Psoas muscle (tissue), 8 donors: ENCODE results near the gene TBATA. TPM values are rescaled to one million over a fixed set of nuclear protein-coding genes. Genes with fewer than 3 reads are reported as not detected.

Experiments used
- ATAC-seq, 4 donors: fragments of 200-7000 bp; cut with Tn5 transposase; one replicate each; pipeline ENCODE4 v1.9.1; 2020; ENCODE audit warnings: moderate library complexity in 3 of 4, mild to moderate bottlenecking in 2 of 4
- DNase-seq, 2 donors: peaks; one replicate each; pipeline ENCODE4 v3.0.0-alpha.2; 2020
- H3K27ac ChIP-seq: fragments of 200-600 bp; one replicate; pipeline ENCODE4 v1.8.0; 2022
- H3K27me3 ChIP-seq, 3 donors: fragments of 200-600 bp in 1 of 3; one replicate each; pipeline versions ENCODE4 v1.6.1 to v1.8.0; 2013 to 2022; ENCODE audit warnings: low read length in 2 of 3, mild to moderate bottlenecking in 2 of 3, moderate library complexity in 1 of 3; ENCODE audit not compliant: insufficient read depth in 3 of 3
- H3K36me3 ChIP-seq, 2 donors: fragments of 200-600 bp in 1 of 2; one replicate each; pipeline versions ENCODE4 v1.6.1 to v1.8.0; 2013 to 2022; ENCODE audit warnings: low read depth in 1 of 2, mild to moderate bottlenecking in 1 of 2, moderate library complexity in 1 of 2; ENCODE audit not compliant: insufficient read depth in 1 of 2
- H3K4me1 ChIP-seq: fragments of 200-600 bp; one replicate; pipeline ENCODE4 v1.8.0; 2022
- H3K4me3 ChIP-seq: fragments of 200-600 bp; one replicate; pipeline ENCODE4 v1.8.0; 2022; ENCODE audit warnings: mild to moderate bottlenecking
- H3K9me3 ChIP-seq: fragments of 200-600 bp; one replicate; pipeline ENCODE4 v1.8.0; 2022
- CTCF ChIP-seq: fragments of 200-600 bp; IDR thresholded peaks from one replicate; pipeline ENCODE4 v1.8.0; 2022; ENCODE audit warnings: antibody characterized with exemption
- WGBS, 3 donors: extraction: QIAGEN DNeasy Blood & Tissue Kit; methylation state at CpG; one replicate each; pipeline versions ENCODE4 v1.1.6 to v1.1.7; 2013; 5-methylcytosine and 5-hydroxymethylcytosine counted together
- intact Hi-C, 2 donors: fragments of 100-400 bp; cut with DNase I; formaldehyde crosslinking; loops; one replicate each; pipeline versions ENCODE4 v1.11.0 to v1.14.2; 2022
- polyA plus RNA-seq, 3 donors: library from polyadenylated mRNA; stranded (reverse); fragments of 200-250 nt; gene quantifications; one replicate each; pipeline ENCODE4 v1.2.3, GENCODE V29; 2013
- total RNA-seq, 4 donors: library from RNA; stranded (reverse); fragmentation: NEBNext Ultra II Directional in 2 of 4; extraction: Animal tissue kit (Norgen Biotek cat#: 25700) in 2 of 4; gene quantifications; one replicate each; pipeline versions ENCODE4 v1.2.1 to v1.2.4, GENCODE V29; 2021 to 2023
- donor health status: healthy with polysubstance abuse.
- donor health status: DM: no; HTN: no; CAD: no; lungs with moderate emphysema.
- donor health status: Bipolar disorder and iron deficiency.
- donor health status: healthy.
- donor health status: DM: yes; HTN: yes; CAD: no.
- donor health status: DM: no; HTN: no; CAD: no.
- donor health status: DM: no; HTN: no; CAD: no.
- donor health status: DM: yes; HTN: yes; CAD: no.

TBATA gene
- total and polyA plus RNA-seq, 7 donors = not detected

GRCh38 chr10:70722820-70723424 lies 62.3 kb downstream of the TBATA start:
- Histone ChIP-seq H3K36me3 (no peaks in the 10 kb centered on the region), H3K27ac (no peak overlapping the region), H3K4me1 (no peaks in the 10 kb centered on the region), H3K27me3 (no peaks in the 10 kb centered on the region), H3K9me3 (no peaks in the 10 kb centered on the region), H3K4me3 (no peak overlapping the region)
- DNase-seq (no peak), ATAC-seq (no peak)
- no peak for TF ChIP-seq CTCF
- whole genome bisulfite sequencing, 3 donors = 91 to 95% (median 93%) methylated on average over 4 of the region's 4 CpGs
- intact Hi-C loops = no loop called here

Other genes with a start within 250 kb of the TBATA start
- 1 to 10 TPM; 1.6 to 3.4 (median 1.8) TPM for gene PRF1, start 182.6 kb downstream of the TBATA start, total RNA-seq
- under 1 TPM; 0.33 to 0.72 (median 0.43) TPM for gene PRF1, start 182.6 kb downstream of the TBATA start, polyA plus RNA-seq
- gene ADAMTS14, start 112.9 kb downstream of the TBATA start, total RNA-seq = under 1 TPM in 2 of 4 donors, not detected in 2; 0.05 to 0.06 TPM
- under 1 TPM in 2 of 3 donors, not detected in 1; 0.03 to 0.18 TPM for gene ADAMTS14, start 112.9 kb downstream of the TBATA start, polyA plus RNA-seq
- gene SGPL1, start 30.6 kb upstream of the TBATA start, total RNA-seq = 10 to 100 TPM in 2 of 4 donors, 1 to 10 TPM in 2; 9.5 to 15.1 (median 11.5) TPM
- gene SGPL1, start 30.6 kb upstream of the TBATA start, polyA plus RNA-seq = 1 to 10 TPM; 3.7 to 7.4 (median 5.2) TPM
- gene PCBD1, start 103.2 kb upstream of the TBATA start, total RNA-seq = 100 to 1,000 TPM in 2 of 4 donors, 10 to 100 TPM in 2; 58.9 to 133 (median 95.2) TPM
- gene PCBD1, start 103.2 kb upstream of the TBATA start, polyA plus RNA-seq = 10 to 100 TPM; 53.9 to 92.5 (median 78.3) TPM